HG03139 (cell line): ENCODE data around the gene NECAB2.

ENCODE experiments used
- ATAC-seq: cut with Tn5 transposase; IDR thresholded peaks from one replicate; pipeline ENCODE4 v1.9.1; 2021; ENCODE audit not compliant: unreplicated experiment

The NECAB2 gene

GRCh38 chr16:83951544-83951943 is 16.5 kb upstream of the NECAB2 start:
- no peak for ATAC-seq

DNA sequence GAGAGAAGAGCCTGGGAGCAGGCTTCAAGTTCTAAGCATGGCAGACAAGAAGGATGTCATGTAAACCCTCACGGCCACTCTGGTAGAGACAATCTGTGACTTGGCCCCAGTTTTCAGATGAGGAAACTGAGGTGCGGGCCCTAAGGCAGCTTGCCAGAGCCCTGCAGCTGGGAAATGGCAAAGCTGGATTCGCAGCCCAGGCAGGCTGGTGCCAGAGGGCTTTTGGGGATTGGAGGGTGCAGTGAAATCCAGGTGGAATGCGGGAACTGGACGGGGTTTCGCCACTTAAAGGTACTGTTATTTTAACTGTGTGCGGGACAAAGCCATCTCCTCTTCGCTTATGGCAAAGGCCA is 15.5 kb upstream of the NECAB2 start:
- ATAC-seq: peak; percentile 5

DNA sequence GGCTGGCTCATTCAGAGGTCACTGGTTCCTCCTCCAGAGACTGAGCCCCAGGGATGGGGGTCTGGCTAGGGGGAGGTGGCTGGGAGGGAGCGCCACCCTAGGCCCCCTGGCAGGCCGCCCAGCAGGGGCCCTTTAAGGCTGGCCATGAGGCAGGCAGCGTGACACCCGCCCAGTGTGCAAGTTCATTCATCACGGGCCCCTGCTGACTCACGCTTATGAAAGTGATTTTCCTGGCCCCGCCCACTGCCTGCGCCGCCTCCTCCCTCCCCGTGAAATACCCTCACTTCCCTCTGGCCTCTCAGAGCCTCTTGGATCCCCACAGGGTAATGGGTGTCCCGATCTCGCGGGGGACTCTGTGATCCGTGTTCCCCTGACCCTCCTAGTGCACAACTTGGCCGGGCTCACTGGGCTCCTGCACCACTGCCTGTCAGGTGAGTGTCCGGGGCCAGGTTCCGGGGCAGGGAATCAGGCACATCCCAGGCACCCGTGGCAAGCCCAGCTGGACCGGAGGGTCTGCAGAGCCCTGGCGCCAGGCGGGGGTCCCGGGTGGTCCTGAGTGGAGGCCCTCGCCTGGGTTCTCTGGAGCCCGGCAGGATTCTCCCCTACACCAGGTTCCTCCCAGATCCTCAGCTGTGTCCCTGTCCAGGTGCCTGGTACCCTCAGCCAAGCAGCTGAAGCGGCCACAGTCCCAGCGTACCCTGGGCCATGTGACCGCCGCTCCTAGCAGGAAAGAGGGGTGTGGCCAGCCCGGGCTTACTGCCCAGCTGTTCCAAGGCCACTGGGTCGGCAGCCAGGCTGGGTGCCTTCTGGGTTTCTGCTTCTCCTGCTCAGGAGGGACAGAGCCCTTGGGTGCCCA is 14.9 kb upstream of the NECAB2 start, which contains the start of gene OSGIN1:
TSS of gene OSGIN1 (plus strand) at position 301 of the 856 bp plus-strand sequence. CDS start 4,432 bp downstream, outside the sequence.
- peak; percentile 76 for ATAC-seq

- no peak for ATAC-seq
These were observed 14.1 kb upstream of the NECAB2 start for GRCh38 chr16:83953796-83954576.

DNA sequence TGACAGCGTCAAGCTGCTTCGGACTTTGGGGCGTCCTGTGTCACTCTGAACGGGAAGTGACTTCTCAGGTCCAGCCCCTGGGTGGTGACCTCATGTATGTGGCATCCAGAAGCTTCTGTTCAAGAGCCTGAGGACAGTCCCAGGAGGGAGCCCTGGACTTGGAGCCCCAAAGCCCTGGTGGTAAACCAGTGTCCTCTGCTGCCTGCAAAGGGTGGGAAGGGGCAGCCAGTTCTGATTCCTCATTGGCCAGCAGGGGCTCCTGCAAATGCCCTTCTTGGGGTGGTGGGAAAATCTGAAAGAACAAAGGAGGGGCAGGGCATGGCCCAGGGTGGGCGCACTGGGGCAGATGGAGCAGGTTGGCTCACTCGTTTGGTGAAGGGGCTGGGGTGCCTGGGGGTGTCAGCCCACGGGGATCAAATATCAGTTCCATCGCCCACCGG is 13.4 kb upstream of the NECAB2 start:
- ATAC-seq: no peak

DNA sequence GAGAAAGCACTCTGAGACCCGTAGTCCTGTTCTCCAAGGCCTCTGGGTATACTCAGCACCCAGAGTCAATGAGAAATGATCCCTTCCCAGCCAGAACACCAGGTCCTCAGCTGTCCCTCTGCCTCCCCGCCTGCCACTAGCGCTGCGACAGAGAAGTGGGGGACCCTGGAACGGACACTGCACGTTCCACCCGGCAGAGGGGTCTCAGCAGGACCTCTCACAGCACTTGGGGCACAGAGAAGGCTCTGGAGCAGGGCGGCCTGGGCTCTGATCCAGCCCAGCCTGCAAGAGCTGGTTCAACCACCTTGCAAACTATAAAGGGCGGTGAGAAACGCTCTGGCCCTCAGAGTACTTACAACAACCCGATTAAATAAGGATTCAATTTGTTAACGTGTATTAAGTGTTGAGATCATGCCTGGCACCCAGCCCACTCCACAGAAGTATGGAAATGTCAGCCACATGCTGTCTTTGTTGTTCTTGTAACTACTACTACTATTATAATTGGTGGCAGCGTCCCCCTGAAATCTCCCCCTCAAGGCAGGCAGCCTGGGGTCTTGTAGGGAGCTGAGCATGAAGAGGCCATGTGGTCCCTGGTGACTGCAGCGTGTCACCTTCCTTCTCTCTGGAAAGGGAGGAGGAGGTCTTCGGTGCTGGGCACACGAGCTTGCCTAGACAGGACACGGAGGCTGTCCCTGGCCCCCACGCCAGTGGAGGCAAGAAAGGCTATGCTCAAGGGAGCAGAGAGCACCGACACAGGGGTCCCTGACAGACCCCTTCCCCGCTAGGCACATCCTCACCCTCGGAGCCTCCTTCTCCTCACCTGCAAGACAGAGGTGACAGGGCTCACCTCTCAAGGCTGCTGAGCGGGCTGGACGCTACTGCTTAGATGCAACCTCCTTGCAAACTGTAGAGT is 12.6 kb upstream of the NECAB2 start:
- ATAC-seq: no peak

DNA sequence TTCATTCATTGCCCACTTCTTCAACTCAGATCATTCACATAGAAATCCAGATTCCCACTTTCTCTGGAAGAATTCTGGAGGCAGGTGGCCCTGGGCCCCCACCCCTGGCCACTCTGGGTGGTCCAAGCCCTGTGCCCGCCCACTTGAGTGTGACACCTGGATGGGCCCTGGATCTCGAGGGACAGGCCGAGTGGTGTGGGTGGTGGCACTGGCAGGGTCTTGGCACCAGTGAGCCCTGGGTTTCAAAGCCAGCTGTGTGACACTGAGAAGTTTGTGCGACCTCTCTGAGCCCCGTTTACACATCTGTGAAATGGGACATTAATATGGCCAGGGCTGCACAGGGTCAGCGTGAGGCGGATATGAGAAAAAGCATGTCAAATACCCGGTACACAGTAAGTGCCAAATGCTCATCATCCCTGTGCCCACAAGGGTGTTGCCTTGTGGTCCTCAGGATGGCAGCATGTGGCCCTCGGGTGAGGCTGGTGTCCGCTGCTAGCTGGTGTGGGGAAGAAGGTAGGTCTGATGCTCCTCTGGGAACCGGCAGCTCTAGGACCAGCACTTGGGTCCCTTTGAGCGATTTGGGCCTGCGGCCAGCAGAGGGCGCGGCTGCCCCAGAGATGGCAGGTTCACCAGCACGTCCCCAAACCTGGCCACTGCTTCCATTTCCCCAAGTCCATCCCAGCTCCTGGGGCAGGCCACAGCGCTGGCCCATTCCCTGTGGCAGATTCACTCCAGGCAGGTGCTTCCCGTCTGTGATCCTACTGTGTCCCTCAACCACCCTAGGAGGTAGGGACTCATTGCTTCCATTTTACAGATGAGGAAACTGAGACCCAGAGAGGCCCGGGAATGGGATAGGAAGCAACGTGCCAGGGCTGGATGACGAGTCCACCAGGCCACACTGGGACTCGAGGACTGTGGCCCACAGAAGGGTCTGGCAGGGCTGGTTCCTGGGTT is 11.4 kb upstream of the NECAB2 start:
- peak; percentile 38 for ATAC-seq

DNA sequence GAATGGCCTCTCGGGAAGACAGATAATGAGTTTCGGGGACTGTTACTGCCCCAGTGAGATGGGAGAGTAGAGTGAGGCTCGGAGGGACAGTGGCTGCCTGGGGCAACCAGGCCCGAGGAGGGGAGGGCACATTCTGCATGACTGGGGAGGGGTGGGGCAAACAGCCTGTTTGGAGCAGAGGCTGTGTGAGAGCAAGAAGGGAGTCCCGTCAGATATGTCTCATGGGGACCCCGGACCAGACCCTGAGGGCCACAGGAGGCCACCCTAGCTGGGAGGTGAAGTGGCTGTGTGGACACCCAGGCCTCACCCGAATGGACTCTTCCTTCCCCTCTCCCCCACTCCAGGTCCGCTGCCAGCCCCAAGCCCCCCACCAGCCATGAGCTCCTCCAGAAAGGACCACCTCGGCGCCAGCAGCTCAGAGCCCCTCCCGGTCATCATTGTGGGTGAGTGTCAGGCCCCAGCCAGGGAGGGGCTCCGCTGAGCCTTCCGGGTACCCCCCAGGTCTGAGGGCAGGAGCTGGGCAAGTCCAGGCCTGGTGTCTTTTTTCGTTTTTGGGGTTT is 10.7 kb upstream of the NECAB2 start:
- no peak for ATAC-seq

GRCh38 chr16:83958137-83958845 is 9.8 kb upstream of the NECAB2 start:
- ATAC-seq: no peak

- no peak for ATAC-seq
These were observed 9.0 kb upstream of the NECAB2 start for GRCh38 chr16:83958846-83959565.

GRCh38 chr16:83959656-83960434 is 8.2 kb upstream of the NECAB2 start:
- no peak for ATAC-seq

DNA sequence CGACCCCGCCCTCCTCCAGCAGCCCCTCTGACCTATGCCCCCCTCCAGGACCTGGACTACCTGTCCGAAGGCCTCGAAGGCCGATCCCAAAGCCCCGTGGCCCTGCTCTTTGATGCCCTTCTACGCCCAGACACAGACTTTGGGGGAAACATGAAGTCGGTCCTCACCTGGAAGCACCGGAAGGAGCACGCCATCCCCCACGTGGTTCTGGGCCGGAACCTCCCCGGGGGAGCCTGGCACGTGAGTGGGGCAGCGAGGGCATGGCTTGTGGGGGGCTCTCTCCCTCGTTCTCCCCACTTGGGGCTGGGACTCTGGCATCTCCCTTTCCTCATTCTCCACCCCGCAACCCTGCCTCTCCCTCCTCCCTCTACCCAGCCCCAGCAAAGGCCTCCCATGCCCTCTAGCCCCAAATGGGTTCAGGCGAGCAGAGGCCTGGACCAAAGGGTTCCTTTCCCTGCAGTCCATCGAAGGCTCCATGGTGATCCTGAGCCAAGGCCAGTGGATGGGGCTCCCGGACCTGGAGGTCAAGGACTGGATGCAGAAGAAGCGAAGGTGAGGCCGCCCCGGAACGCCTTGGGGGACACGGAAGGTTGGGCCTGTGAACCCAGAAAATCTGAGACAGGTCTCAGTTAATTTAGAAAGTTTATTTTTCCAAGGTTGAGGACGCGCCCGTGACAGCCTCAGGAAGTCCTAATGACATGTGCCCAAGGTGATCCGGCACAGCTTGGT is 7.4 kb upstream of the NECAB2 start:
- no peak for ATAC-seq

DNA sequence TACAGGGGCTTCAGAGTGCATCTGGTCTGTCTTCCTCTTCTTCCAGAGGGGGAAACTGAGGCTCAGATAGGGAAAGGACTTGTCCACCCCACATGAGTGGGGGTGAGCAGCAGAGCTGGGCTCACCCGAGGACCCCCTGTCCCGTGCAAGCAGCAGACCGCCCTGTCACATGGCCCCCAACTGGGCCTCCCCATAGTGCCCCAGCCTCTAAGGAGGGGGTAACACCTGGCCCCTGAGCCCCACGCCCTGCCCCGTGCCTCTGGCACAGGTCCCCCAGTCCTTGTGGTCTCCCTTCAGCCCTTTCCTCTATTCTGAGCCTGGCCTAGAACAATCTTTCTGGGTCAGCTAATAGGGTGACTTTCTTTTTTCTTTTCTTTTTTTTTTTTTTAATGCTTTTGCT is 6.5 kb upstream of the NECAB2 start:
- ATAC-seq: no peak

- no peak for ATAC-seq
These were observed 4.5 kb upstream of the NECAB2 start for GRCh38 chr16:83963277-83964119.

DNA sequence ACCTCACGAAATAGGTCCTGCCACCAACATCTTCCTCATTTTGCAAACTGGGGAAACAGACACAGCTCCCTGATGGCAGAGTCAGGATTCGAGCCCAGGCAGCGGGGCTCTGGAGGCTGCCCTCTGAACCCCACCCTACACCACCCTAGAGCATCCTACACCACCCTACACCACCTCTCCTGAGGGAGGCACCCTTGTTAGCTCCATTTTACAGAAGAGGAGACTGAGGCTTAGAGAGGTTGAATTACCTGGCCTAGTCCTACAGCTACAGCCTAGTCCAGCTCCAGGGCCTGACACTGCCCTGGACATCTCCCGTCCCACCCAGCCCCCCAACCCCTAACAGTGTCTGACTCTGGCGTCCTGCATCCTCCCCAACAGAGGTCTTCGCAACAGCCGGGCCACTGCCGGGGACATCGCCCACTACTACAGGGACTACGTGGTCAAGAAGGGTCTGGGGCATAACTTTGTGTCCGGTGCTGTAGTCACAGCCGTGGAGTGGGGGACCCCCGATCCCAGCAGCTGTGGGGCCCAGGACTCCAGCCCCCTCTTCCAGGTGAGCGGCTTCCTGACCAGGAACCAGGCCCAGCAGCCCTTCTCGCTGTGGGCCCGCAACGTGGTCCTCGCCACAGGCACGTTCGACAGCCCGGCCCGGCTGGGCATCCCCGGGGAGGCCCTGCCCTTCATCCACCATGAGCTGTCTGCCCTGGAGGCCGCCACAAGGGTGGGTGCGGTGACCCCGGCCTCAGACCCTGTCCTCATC is 3.2 kb upstream of the NECAB2 start:
- ATAC-seq: no peak
